HG03025 (cell line): ENCODE data around the gene PNCK.
"Not testable (repeated sequence)": the region's sequence is repeated elsewhere in the genome, so short reads cannot be mapped to it uniquely, and the experiment has no call there.

Experiments used
- ATAC-seq: cut with Tn5 transposase; IDR thresholded peaks from one replicate; pipeline ENCODE4 v1.9.1; 2021; ENCODE audit warnings: mild to moderate bottlenecking, moderate library complexity; ENCODE audit not compliant: unreplicated experiment, low FRiP score

The PNCK gene

GRCh38 chrX:153673428-153674218, at the start of gene PNCK:
TSS of gene PNCK (minus strand) at chrX:153673813. CDS start at chrX:153673076, 737 bp downstream.
- no peak for ATAC-seq

DNA sequence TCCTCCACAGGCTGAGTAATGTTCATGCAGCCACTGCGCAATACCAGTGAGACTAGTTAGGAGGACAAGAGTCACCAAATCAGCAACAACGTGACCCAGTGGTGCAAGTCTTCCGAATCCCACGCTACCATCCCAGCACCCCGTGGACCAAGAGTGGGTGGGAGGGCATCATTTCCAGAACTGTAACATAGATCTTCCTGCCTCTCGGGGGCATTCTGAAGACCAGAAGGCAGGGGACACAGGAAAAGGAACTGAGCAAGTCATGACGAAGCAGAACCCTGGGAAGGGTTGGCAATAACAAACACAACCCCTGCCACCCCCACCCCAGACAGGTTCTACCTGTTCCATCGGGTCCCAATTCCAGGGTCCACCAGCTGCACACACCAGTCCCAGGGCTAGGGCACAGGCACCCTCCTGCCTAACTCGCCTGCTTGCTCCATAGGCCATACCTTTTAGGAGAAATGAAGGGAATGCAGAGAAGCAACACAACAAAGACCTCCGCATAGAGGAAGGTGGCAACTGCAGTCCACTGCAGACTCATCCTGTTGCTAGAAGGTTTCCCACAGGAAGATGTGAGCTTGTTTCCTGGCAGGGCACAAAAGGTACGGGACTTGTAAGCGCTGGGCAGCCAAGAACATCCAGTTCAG, 49.2 kb upstream of the PNCK start:
- no peak for ATAC-seq

GRCh38 chrX:153719701-153720100, 46.1 kb upstream of the PNCK start:
- no peak for ATAC-seq

DNA sequence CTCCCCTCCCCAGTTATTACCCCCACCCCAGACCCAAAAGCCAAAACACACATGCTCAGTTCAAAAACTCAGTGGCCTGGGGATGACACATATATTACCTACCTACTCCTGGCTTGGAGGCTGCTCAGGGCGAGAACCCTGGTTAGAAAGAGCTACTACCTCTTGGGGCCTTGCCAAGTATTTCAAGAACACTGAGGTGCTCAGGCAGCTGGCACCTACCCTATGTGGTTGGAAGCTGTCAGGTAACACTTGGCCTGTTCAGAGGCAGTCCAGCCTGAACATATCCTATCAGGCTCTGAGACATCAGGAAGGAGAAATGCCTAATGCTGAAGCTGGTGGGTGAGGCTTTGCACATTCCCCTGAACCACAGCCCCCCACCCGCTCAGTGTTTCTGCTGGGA, 45.6 kb upstream of the PNCK start:
- ATAC-seq = no peak

DNA sequence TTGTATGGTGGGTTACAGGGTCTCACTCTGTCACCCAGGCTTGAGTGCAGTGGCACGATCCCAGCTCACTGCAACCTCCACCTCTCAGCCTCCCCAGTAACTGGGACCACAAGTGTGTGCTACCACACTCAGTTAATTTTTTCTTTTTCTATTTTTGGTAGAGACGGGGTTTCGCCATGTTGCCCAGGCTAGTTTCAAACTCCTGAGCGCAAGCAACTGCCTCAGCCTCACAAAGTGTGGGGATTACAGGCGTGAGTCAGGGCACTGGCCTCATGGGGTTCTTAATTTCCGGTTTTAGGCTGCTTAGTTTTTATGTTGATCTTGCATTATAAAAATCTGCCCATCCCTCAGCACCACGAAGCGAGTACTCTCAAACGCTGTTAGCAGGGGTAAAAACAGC, 43.8 kb upstream of the PNCK start:
- no peak for ATAC-seq

DNA sequence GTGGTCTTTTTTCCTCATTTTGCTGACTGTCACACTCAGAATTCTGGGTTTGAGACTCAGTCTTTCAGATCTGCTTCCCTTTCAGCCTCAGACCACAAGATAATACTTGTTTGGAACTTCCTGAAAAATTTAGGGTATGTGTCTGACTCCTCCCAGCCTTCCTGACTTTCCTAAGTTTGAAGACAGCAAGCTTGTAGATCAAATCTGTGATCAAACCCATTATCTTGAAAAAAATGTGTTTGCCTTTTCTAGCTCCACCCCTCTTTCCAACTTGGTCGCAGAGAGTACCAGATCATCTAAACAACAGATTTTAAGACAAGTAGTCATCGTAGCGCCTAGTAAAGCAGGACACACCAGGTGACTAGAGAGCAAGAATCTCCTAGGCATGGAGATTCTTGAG, 40.6 kb upstream of the PNCK start:
- ATAC-seq = no peak

DNA sequence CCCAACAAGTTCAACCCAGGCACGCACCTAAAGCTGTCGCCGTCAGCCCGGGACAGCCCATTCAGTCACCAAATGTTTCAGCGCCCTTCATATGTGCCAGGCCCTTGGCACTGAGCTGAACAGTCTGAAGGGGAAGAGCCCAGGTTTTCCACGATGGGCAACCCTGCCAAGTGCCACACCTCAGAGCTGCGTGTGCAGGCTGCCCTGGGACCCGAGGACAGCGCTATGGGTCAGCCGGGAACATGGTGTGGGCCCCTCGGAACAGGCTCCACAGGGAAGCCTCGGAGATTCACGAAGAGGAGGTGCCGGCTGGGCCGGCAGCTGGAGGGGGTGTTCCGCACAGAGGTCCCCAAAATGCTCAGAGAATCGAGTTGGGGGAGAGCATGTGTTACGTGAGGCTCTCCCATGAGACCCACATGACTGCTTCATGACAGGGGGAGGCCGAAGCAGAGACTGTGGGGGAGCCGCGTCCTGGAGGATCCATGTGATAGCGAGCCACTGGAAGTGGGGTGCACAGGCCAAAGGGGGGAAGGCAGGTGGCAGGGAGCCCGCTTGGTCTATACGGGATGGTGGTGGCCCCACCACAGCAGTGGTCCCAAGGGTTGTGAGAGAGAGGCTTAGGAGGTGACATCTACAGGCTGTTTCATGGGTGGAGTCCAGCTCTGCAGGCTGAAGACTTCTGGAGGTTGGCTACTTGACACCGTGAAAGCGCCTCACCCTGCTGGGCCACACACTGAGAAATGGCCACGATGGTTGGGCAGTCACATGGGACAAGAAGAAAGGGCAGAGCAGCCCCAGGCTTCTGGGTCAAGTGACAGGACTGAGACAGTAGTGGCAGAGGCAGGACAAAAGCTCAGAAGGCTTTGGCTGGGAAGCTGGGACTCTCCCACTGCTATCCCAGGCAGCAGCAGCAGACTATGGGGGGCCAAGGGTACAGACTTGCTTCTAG, 36.4 kb upstream of the PNCK start:
- no peak for ATAC-seq

DNA sequence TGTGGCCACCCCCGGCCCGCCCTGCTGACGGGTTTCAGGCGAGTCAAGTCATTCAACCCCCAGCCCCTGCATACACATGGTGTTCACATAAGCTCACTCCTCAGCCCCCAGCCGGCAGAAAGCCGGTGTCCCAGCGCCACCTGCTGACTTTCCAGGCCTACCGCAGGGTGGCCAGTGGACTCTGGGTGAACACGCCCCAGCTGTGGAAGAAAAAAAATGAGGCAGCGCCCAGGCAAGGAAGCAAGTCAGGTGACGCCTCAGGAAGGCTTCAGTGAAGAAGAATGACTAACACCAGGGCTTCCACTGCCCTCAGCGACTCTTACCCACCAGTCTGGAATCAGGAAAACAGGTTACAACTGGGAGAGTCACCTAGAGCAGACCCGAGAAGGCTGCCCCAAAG, 34.8 kb upstream of the PNCK start:
- no peak for ATAC-seq

DNA sequence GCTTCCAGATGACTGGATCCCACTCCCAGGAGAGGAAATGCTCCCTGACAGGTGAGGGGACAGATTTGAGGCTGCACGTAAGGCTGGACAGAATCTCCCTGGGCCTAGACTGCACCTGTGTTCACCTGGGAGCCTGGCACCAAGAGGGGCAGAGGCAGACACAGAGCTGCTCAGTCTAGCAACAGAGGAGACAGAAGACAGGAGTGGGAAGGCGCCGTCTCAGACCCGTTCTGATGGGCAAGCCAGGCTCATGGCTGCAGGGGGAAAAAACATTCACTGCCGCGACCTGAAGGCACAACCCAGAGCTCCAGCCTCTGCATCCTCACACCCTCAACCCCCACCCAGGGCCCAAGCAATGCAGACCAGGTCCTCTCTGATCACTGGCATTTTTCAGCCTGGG, 33.8 kb upstream of the PNCK start:
- ATAC-seq = no peak

- ATAC-seq = no peak
Measured at GRCh38 chrX:153706799-153707198, 33.2 kb upstream of the PNCK start.

- ATAC-seq = not testable (repeated sequence)
Measured at GRCh38 chrX:153705403-153706060, 31.9 kb upstream of the PNCK start.

DNA sequence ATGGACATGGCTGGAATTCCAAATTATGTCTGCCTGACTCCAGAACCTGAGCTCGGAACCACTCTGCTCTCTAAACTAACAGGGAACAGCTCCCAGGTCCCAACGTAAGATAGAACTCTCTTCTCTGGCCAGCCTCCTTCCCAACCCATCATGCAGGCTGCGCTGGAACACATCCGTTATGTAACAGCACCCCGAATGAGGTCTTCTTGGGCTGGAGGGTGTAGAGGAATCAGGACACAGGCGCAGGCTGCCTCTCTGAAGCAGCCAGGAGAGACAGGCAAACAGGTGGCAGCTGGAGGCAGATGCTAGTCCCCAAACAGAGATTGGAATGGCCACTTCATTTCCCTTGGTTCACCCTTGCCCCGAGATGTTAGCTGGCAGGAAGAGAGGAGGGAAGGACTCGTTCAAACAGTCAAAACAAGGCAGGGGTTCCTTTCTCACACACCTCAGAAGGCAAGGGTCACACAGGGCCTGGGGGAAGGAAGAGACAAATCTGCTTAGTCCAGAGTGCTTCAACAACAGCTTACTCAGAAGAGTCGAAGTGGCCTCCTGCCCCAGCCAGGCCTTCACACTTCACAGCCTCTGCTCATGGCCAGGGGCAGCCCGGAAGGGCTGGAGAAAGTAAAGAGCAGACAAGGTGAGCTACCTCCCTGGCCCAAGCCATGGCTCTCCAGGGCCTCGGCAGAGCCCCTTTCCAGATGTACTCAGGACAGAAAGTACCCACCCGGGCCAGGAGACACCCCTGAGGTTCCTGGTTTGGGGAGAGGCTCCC, 31.2 kb upstream of the PNCK start:
- not testable (repeated sequence) for ATAC-seq

DNA sequence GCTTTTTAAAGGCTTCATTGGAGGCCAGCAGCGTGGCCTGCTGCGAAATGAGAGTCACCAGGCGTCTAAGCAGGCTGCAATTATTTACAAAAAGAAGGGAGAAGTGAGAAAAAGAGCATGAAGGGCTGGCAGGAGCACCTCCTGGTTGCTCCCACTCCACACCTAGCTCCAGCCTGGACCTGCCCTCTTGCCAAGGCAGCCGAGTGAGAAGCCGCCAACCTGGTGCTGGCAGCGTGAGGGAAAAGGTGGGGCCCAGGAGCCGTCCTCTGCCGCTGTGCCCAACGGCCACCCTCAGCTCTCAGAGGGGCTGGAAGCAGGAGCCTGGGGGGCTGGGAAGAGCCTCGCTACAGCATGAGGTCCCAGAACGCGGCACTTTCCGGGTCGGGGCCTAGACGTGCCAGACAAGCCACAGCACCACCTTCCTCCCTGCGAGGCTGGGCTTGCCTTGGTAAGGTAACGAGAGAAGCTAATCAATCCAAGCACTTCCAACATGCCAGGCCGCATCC, 30.5 kb upstream of the PNCK start:
- no peak for ATAC-seq

DNA sequence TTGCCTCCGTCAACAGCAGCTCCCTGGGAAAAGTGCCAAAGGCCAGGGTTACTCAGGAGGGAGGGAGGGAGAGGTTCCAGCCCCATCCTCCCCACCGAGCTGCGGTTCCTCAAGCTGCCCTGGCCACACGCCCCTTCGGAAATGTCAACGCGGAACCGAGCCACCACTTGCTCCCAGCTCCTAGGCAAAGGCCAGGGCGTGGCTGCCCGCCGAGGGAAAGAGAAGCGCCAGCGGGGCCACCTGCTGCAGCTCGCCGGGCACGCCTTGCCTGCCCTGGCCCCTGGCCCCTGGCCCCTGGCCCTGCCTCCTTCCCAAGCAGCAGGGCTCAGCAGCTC, 29.4 kb upstream of the PNCK start:
- ATAC-seq = no peak

GRCh38 chrX:153702336-153703035, 28.9 kb upstream of the PNCK start:
- no peak for ATAC-seq

DNA sequence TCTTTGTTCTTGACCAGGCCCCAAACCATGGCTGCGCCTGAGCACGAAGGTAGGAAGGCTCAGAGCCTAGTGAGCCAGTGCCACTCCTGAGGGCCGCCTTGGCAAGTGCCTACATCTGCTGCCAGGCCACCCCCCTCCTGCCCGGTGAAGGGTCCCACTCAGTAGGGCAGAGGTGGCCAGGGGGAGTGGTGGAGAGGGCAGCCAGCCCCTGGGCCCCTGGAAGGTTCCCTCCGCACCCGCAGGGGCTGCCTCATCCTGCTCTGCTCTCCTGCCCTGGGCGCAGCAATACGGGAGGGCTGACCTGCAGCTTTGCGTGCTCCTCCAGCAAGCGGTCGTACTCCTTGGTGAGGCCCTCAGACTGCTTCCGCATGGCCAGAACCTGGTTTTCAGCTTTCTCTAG, 28.1 kb upstream of the PNCK start:
- no peak for ATAC-seq

GRCh38 chrX:153700967-153701366, 27.4 kb upstream of the PNCK start:
- ATAC-seq = no peak

DNA sequence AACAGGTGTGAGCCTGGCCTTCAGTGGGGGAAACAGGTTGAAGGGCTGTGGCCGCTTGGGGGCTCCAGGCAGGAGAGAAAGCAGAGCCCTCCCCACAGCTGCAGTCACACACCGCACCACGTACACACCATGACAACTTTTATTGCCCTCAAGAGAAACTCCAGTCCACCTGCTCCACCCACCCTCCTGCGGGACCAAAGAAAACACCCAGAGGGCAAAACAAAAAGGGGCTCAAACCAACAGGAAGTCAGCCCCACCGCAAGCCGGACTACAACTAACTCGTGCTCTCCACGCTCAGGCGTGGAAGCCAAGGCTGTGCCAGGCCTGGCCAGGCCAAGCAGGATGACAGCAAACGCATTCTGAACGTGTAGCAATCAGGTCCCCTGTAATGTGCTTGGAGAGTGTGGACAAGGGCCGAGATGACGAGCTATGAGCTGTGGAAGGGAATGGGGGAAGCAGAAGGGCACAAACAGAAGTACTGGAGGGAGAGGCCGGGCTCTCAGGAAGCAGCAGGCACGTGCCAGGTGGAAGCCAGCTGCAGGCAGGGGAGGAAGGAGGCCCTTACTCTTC, 26.8 kb upstream of the PNCK start:
- ATAC-seq = no peak
